ENCODE data around the gene KANSL1.
"Not testable (repeated sequence)": the region's sequence is repeated elsewhere in the genome, so short reads cannot be mapped to it uniquely, and the experiment has no call there.

KANSL1 gene

GRCh38 chr17:46193626-46194392, 580 bp upstream of the KANSL1 start:
- peak; percentile 94 for DNase-seq (ENCODE audit: low read depth)

GRCh38 chr17:46192439-46193150, 634 bp downstream of the KANSL1 start:
- DNase-seq (ENCODE audit: low read depth): peak; percentile 58

DNA sequence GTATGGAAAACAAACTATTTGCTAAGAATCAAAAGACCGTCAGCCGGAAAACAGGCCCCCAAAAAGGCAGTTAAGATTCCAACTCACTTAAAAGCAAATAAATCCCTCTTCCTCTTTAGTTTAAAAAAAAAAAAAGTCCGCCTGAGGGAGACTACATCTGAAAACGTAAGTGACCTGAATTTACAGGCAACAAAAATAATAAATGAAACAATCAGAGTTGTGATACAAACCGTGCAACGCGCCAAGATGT, 1.1 kb downstream of the KANSL1 start:
- DNase-seq (ENCODE audit: low read depth): no peak

DNA sequence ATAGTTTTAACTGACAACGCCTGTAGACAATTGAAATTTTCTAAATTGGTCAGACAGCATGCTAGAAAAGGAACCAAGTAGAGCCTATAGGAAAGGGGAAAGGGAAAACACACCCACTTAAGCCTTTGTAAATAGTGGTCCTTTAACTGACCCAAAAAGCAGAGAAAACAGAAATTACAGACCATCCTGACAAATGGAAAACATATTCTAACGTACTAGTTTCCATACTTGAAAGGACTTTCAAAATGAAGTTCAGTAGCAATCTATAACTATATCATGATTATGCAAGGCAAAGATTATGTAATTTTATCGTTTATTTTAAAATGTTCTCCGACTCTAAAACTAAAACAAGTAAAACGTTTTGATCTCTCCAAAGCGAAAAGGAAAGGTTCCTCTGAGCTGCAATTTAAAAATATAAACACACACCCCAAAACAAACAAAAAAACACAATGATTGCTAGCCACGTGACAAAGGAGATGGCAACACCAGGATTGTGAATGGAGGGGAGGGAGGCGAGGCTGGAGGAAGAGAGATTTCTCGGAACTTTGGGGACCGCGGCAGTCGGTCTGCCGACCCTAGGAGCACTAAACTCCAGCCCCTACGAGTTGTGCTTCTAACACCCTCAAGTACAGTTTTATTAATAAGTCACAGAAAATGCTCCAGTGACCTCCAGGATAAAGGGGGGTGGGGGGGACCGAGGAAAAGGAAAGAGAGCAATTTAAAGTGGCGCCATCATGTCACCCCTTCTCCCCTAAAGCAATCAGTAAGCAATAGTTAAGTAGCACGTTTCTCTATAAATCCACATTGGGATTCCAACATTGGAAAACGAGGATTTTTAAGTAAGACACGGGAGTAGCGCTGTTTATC, 1.7 kb downstream of the KANSL1 start:
- DNase-seq (ENCODE audit: low read depth): peak; percentile 30

- DNase-seq (ENCODE audit: low read depth): no peak
Measured at GRCh38 chr17:46190763-46191162, 2.5 kb downstream of the KANSL1 start.

DNA sequence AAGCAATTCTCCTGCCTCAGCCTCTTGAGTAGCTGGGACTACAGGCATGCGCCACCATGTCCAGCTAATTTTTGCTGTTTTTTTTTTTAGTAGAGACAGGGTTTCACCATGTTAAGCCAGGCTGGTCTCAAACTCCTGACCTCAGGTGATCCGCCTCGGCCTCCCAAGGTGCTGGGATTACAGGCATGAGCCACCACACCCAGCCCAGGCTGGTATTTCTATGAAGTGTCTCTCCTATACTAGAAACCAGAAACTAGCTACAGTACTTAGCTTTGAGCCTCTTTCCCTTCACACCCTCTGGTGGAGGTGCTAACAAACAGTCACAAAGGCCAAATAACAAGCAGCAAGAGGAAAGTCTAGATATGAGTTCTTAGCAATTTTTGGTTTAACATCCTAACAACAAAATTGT, 6.4 kb downstream of the KANSL1 start:
- not testable (repeated sequence) for DNase-seq (ENCODE audit: low read depth)

- DNase-seq (ENCODE audit: low read depth): no peak
Measured at GRCh38 chr17:46184696-46185095, 8.5 kb downstream of the KANSL1 start.

- not testable (repeated sequence) for DNase-seq (ENCODE audit: low read depth)
Measured at GRCh38 chr17:46183383-46183782, 9.8 kb downstream of the KANSL1 start.

DNA sequence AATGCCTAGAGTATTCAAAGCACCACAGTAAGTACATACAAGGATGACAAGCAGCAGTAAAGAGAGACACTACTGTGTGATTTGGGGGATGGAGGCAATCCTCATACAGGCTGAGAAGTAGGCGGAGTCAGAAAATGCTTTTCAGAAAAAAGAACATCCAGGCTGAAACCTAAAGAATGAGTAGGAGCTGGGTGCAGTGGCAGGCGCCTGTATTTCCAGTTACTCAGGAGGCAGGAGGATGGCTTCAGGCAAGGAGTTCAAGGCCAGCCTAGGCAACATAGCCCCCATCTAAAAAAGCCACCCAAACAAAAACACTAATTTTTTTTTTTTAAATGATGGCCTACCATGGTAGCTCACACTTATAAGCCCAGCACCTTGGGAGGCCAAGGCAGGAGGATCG, 10.3 kb downstream of the KANSL1 start:
- no peak for DNase-seq (ENCODE audit: low read depth)

DNA sequence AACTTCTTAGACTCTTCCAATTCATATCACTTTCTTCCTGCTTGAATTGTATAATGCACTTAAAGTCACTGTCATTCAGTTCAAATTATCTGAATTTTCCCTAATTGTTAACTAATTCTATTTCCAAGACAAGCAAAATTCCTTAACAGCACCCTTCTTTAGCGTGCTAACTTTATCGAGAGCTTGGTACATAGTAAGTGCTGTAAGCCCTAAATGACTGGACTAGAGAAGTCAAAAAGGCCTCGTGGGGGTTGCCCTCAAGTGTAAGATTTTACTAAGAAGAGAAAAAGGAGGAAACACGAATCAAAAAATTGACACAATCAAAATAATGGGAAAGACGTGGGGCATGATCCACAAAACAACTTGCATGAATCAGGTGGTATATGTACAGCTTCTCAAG, 11.3 kb downstream of the KANSL1 start:
- DNase-seq (ENCODE audit: low read depth): no peak

DNA sequence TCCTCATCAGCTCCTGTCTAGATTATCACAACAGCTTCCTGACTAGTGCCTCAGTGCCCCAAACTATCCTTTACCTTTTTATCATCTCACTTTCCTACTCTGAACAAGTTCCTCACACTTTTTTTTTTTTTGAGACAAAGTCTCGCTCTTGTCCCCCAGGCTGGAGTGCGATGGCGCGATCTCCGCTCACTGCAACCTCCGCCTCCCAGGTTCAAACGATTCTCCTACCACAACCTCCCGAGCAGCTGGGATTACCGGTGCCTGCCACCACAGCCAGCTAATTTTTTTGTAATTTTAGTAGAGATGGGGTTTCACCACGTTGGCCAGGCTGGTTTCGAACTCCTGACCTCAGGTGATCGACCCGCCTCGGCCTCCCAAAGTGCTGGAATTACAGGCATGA, 11.9 kb downstream of the KANSL1 start:
- DNase-seq (ENCODE audit: low read depth): not testable (repeated sequence)

DNA sequence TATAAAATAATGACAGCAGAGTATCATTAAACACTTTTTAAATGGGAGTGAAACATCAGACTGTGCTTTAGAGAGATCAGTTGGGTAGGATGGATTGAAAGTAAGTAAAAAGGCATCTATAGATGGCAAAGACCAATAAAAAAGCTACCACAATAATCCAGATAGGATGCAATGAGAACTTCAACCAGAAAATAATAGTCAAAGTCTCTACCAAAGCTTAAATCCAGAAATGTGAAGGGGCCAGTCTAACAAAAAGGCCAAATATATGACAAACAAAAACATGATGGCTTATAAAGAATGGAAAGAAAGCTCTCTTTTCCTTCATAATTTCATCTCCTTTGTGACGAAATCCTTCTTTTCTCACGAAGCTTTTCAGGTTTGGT, 12.3 kb downstream of the KANSL1 start:
- no peak for DNase-seq (ENCODE audit: low read depth)

DNA sequence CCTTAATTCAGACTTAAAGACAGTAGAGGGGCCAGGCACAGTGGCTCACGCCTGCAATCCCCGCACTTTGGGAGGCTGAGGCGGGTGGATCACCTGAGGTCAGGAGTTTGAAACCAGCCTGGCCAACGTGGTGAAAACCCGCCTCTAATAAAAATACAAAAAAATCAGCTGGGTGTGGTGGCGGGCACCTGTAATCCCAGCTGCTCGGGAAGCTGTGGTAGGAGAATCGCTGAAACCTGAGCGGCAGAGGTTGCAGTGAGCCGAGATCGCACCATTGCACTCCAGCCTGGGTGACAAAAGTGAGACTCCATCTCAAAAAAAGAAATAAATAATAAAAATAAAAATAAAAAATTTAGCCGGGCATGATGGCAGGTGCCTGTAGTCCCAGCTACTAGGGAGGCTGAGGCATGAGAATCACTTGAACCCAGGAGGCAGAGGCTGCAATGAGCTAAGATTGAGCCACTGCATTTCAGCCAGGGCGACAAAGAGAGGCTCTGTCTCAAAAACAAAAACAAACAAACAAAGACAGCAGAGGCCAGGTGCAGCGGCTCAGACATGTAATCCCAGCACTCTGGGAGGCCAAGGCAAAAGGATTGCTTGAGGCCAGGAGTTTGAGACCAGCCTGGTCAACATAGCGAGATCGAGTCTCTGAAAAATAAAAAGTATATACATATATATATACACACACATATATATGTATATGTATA, 12.9 kb downstream of the KANSL1 start:
- DNase-seq (ENCODE audit: low read depth): not testable (repeated sequence)

- no peak for DNase-seq (ENCODE audit: low read depth)
Measured at GRCh38 chr17:46179375-46179999, 13.7 kb downstream of the KANSL1 start.

DNA sequence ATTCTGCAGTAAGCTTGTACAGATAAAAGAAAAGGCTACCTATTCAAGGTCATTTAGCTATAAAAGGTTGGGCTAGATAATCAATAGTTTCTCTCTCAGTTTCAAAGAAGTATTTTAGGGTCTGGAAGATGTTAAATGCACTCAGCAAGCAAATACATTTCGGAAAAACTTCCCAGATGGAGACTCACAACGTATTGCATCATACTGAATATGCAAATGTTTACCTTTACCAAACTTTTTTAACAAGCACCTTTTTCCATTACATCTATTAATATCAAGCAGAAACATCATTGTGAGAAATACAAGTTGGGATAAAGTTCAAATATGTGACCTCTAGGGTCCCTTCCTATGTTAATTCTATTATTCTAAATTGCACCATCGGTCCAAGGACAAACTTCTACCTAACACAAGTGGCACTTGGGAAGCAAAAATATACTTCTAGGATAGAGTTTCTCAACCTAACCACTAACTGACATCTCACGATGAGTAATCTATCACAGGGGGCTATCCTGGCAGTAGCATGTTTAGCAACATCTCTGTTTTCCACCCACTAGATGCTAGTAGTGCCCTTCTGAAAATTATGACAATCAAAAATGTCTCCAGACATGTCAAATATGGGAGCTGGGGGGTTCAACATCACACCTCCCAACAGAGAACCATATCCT, 14.5 kb downstream of the KANSL1 start:
- peak; percentile 65 for DNase-seq (ENCODE audit: low read depth)

DNA sequence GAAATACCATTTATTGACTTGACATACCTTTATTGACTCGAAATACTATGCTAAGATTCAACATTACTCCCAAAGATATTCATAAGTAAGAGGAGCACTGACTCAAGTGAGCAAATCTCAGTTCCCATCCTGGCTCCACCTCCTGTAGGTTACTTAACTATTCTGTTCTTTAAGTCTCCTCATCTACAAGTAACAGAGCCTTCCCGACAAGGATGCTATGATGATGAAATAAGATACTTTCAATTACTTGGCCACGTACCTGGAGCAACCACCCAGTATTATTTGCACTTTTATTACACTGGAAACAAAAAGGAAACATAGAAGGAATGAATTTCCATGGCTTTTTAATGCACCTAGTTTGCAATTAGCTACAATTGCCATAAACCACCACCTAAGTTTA, 16.3 kb downstream of the KANSL1 start:
- DNase-seq (ENCODE audit: low read depth): no peak

- DNase-seq (ENCODE audit: low read depth): peak; percentile 61
Measured at GRCh38 chr17:46175891-46176290, 17.3 kb downstream of the KANSL1 start.

DNA sequence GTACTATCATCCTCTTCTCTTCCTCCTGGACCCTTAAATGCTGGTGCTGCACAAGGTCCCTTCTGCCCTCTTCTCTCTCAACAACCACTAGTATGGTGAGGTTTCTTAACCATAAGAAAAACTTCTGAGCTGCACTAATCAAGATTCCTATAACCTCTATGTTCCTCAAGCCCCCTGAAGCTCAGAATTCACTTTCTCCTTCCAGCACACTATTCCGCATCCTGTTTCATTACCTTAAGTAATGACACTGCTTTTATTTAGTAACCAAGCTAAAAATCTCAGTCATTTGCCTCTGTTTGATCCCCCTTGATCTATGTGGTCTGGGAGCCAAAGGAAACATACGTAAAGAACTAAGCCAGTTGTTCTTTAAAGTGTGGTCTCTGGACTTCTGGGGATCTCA, 20.1 kb downstream of the KANSL1 start:
- DNase-seq (ENCODE audit: low read depth): no peak

DNA sequence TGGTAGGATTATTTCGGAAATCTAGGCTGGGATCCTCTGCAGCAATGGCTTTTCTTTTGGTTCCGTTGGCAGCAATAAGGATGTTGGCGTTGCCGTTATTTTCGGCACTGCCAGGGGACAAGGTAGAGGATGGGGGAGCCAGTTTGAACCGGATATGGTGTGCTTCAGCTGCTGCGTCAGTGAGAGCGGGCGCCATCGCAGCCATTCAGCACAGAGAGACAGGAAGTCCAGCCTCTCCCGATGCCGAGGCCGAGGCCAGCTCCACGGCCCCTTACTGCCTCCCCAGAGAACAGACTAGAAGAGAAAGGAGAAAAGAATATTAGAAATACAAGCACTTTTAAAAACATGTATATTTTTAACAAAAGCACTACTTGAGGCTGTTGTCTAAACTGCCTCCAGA, 21.3 kb downstream of the KANSL1 start:
- no peak for DNase-seq (ENCODE audit: low read depth)

DNA sequence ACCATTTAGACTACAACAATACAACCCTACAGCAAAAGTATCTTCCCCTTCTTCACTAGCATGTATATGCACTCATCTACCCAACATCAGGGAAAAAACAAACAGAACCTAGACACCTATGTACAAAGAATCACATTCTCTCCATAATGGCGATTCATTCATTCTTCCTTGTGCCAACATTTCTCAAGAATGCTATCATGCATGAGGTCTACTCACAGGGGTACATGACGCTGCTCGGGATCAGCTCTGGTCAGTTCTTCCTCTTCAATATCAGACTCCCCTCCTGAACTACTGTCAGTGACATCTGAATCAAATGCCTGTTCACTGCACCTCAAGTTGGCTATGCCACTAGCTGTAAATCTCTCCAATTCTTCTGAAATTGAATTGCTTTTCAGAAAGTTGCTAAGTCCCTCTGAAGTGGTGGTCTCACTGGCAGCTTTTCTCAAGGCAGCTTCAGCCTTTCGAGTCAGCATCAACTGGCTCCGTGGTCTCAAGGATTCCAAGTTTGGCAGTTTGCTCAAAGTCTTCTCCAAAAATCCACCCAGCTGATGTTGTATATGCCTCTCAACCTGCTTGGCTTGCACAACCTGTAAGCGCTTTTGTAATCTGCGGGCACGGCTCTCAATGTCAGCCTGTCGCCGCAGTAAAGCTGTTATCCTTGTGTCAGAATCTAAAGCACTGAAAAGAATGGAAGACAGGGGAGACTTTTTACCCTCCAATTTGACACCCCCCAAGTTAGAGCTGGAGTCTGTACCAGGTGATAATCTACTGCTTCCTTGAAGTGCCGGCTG, 22.4 kb downstream of the KANSL1 start:
- DNase-seq (ENCODE audit: low read depth): no peak

Data from HS-5 (cell line).